Transverse colon (tissue), 4 donors: ENCODE data around the gene MTR.

Source experiments
- EP300 ChIP-seq: sonication (generic); formaldehyde crosslinking; IDR thresholded peaks from one replicate; pipeline ENCODE4 v1.6.1; 2017; ENCODE audit warnings: antibody characterized with exemption, low read depth
- POLR2A ChIP-seq: fragments of 450-650 bp; IDR thresholded peaks from one replicate; pipeline ENCODE4 v1.6.1; 2016; ENCODE audit warnings: antibody characterized with exemption, mild to moderate bottlenecking, moderate library complexity
- POLR2AphosphoS5 ChIP-seq, 3 donors: sonication (generic); formaldehyde crosslinking; IDR thresholded peaks; one replicate each; pipeline ENCODE4 v1.6.1; 2016; ENCODE audit warnings: antibody characterized with exemption in 3 of 3
- TF ChIP-seq, protein P1 (sequence below), 5 experiments: fragments of 200-600 bp in 3 of 5; fragments of 450-650 bp in 2 of 5; sonication (generic) in 3 of 5; IDR thresholded peaks; 1 replicate in 2 of 5; 2 replicates in 3 of 5; pipeline ENCODE4 v1.5.1; 2016 to 2017; ENCODE audit warnings: antibody characterized with exemption in 5 of 5, inconsistent platforms in 3 of 5, mild to moderate bottlenecking in 2 of 5, moderate library complexity in 1 of 5

DNA sequence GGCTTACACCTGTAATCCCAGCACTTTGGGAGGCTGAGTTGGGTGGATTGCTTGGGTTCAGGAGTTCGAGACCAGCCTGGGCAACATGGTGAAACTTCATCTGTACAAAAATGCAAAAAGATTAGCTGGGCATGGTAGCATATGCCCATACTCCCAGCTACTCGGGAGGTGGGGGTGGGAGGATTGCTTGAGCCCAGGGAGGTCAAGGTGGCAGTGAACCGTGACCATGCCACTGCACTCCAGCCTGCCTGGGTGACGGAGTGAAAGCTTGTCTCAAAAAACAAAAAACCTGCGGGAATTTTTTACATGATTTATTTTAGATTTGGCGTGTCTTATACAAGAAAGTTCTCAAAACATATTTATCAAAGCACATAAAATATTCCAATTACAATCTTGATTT is 27.8 kb upstream of the MTR start:
- TF ChIP-seq POLR2A (no peak), EP300 (no peak), POLR2AphosphoS5 (IDR thresholded peaks at IDR 0.05) (no peak)
- TF ChIP-seq, protein P1, sequence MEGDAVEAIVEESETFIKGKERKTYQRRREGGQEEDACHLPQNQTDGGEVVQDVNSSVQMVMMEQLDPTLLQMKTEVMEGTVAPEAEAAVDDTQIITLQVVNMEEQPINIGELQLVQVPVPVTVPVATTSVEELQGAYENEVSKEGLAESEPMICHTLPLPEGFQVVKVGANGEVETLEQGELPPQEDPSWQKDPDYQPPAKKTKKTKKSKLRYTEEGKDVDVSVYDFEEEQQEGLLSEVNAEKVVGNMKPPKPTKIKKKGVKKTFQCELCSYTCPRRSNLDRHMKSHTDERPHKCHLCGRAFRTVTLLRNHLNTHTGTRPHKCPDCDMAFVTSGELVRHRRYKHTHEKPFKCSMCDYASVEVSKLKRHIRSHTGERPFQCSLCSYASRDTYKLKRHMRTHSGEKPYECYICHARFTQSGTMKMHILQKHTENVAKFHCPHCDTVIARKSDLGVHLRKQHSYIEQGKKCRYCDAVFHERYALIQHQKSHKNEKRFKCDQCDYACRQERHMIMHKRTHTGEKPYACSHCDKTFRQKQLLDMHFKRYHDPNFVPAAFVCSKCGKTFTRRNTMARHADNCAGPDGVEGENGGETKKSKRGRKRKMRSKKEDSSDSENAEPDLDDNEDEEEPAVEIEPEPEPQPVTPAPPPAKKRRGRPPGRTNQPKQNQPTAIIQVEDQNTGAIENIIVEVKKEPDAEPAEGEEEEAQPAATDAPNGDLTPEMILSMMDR (IDR thresholded peaks at IDR 0.05) = no peak
